Activated CD4-positive, alpha-beta T cell treated with anti-CD3 and anti-CD28 coated beads, Interleukin-2, amount 50 U/mL, for 16 hours (primary cell): ENCODE data around the gene ZAR1.

Source experiments
- DNase-seq: peaks from one replicate; pipeline ENCODE4 v3.0.0-alpha.2; 2020

Gene ZAR1

DNA sequence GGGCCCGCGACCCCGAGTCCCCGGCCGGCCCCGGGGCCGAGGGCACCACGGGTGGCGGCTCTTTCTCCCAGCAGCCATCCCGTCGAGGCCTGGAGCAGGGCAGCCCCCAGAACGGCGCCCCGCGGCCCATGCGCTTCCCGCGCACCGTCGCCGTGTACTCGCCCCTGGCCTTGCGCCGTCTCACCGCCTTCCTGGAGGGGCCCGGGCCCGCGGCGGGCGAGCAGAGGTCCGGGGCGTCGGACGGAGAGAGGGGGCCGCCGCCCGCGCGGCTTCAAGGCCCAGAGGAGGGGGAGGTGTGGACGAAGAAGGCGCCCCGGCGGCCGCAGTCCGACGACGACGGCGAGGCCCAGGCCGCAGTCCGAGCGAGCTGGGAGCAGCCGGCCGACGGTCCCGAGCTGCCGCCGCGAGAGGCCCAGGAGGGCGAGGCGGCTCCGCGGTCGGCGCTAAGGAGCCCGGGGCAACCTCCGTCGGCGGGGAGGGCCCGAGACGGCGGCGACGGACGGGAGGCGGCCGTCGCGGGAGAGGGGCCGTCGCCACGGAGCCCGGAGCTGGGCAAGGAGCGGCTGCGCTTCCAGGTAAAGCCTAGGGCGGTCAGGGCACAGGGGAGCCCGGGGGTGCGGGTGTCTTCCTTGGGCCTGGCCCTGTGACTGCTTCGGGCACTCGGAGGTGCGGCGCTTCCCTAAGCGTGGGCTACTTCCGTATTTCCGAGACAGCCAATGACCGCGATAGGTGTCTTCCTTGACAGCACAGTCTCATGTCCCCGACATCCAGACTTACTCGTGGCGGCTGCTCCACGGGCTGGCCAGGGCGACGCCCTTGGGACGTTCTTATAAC is 845 bp downstream of the ZAR1 start:
- no peak for DNase-seq

DNA sequence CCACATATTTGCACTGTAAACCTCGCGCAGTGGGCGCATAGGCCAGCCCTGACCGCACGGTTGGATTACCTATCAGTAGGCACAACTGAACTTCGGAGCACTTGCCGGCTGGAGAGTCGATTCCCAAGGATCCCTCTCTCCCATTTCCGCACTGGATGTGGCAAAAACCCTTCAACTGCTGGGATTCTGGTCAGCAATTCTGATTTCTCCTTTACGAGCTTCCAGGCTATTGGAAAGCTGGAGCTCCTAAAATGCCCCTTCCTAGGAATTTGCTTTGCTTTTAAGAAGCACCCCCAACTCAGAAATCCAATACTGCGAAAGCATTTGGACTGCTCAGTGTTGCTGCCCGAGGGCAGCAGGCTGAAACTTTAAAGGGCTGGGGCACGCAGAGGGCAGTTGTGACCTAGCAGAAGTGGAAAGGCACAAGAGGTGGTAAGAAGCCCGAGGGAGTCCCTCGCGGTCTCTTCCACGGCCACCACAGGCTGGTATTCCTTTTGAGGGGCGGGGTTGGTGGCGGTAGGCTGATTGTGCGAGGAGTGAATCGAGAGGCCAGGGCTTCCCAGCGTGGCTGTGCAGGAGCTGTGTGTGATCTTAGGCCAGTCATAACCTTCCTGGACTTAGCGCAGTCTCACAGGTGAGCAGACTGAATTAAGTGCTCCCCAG is 1.6 kb downstream of the ZAR1 start:
- DNase-seq, result no peak

DNA sequence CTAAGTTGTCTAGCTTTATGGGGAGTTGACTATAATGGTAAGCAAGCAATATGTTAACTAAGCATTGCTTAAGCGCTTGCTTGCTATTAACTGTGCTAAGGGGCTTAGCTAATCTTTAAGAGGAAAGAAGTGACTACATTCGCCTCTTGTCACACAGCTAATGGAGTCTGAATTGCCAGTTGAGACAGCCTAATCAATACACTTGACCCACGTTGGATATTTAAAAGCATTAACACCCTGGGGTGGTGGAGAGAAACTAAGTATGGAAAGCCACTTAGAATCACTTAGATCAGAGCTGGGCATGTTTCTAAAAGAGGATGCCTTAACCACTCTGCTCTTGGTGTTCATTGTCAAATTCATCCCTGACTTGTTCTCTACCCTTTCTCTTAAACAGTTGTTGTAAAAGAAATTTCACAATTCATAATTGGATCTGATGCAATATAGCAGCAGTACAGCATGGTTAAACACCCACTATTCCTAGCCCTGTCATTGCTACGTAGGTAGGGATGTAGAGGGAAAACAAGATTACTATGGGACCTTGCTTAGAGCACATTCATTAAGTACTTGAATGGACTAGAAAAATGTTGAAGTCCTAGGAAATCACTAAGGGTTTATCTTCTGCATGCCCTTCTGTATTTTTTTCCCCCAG is 3.5 kb downstream of the ZAR1 start:
- DNase-seq, result no peak

DNA sequence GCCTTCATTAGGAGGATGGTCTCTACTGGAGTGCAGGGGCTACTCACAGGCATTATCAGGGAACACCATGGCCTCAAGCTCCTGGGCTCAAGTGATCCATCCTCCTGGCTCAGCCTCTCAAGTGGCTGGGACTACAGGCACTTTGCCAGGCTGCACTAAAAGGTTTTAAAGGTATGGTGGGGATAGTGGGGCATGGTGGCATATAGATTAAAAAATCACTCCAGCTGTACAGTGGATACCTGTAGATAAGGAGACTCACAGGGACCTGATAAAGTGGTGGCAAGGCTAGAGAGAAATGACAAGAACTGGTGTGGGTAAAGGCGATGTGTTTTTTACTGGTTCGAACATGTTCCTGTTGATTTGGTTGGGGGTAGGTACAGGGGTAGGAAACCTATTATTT is 5.9 kb downstream of the ZAR1 start:
- DNase-seq, result no peak

DNA sequence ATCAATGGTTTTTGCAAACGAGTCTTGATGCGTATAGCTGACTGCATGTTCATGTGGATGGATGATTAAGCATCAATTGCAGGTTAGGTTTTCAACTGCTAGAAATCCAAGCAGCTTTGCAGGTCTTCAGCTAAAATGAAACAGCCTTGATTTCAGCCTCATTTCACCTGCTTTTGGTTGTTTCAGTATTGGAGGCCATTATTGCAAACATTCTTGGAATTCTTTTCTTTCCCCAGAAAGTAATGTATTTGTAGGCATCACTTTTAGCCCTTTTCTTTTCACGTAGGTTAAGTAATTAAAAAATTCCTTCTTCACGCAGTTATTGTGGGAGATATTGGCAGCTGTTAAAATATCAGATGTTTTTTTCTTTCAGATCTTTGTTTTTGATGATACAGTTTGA is 8.8 kb downstream of the ZAR1 start:
- DNase-seq, result no peak

DNA sequence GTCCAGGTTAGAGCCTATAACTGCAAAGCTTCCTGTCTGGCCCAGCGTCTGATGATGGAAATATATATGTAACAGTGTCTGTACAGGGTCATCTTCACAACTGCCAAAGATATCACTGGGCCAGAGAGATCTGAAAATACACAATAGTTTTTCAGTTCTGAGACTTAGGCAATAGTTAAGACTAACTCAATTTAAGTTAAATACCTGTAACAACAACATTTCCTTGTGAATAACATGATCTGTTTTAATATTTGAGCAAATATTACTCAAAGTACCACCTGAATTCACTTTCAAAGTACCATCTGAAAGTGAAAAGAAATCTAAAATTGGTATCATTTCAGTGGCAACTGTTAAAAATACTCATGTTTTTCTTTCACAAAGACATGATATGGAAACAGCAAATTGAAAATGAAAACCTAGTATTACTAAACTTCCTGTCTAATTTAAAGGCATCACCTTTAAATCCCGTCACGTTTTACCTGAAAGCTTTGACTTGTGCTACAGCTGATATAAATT is 9.6 kb downstream of the ZAR1 start:
- DNase-seq, result peak; percentile 62

DNA sequence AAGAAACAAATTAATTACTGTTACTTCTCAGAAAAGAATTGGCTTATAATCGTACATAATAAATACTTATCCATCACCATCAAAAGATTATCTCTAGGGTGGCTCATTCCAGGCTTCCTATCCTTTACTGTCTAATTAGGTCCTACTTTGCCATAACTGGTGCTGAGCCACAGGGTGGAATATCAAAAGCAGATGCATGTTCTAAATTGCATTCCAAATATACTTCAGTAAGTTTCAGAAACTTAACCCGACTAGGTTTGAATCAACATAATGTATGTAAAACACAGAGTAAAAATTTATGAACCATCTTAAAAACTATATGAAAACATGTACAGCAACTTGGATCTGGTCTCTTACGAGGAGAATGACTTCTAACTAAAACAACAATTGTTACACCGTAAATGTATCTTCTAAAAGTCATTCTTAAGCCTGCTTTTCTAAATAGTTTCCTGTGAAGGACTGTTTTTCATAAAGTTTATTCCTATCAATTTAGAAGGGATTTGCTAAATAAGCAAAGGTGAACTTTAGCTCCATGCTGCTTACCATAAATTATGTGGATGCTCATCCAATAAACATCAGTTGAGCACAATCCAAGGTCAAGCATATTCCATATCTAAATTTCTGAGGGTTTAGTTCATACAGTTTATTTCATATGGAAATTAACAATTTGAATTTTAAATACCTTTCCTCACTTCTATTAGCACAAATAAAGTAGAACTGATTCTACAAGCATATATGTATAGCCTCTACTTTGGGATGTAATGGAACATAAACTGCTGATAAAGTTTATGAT is 13.4 kb downstream of the ZAR1 start:
- no peak for DNase-seq

DNA sequence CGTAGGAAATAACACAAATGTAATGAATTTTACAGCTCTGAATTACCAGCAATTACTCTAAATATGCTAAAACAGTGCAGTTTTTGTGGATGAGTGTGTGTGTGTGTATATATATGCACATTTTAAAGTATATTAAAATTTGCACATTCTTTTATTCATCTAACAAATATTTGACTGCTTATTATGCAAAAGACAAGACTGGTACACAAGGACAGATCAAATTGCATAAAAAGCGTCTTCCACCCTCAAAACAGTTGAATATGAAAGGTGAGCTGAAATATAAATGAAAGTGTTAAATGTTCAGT is 13.9 kb downstream of the ZAR1 start:
- no peak for DNase-seq

DNA sequence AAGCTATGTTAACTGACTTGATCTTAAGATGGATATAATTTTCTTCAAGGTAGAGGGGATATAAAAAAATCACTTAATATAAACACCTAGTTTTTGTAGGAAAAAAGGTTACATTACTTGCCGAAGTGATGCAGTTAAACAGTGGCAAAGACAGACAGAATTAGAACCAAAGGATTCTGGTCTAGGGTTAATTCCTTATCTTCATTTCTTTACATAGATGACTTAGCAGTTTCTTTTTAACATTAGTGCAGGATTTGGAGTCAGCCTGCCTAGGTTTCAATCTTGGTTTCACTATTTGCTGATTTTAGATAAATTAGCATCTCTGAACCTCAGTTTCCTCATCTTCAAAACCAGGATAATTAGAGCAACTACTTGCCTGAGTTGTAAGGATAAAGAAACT is 14.3 kb downstream of the ZAR1 start:
- DNase-seq, result peak; percentile 17

DNA sequence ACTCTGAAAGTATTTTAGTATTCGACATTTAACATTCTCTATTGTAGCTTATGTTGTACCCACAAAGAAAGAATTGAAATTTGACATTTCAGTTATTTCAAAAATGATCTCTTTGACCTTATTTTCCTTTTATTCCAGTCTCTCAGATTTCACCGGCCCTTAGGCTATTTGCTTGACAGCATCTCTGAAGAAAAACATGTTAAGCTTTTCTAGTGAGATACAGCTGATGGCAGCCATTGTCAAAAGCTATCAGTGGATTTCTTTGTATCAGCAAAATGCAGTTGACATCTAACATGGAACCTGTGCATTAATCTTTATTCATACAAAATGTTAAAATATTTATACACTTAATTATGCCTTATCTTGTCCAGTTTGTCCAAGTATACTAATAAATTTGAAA is 16.7 kb downstream of the ZAR1 start:
- no peak for DNase-seq

DNA sequence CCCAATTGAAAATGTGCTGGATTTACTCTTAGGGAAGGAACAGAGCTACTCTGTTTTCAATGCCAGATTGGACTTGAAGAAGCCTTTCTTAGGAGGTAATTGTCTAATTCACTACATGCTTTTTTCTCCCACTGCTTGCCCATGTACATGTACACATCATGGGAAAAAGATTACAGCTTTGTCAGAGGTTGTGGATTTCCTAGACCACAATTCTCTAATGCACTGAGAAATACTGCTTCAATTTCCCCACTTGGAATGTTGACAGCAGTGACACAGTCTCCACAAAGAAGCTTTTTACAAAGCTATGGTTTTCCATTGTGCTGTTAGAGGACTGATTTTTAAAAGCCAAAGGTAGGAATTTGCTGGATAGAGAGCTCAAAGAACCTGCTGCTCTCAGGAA is 19.5 kb downstream of the ZAR1 start:
- no peak for DNase-seq

DNA sequence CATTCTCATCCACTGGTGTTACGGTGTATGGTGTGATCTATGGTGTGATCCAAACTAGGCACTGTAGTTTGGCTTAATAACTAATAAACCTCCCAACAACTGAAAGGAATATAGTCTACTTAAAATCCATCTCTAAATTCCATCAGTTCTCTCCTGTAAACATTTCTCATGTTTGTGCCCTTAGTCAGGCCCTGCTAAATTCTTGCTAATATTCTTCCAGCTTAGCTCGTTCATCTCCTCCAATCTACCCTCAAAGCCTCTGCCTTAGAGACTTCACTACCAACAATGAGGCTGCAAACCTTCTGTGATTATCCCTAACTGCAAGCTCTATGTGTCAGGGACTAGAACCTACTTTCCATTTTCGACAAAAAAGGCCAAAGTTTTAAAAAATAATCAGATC is 28.1 kb downstream of the ZAR1 start:
- DNase-seq, result no peak

DNA sequence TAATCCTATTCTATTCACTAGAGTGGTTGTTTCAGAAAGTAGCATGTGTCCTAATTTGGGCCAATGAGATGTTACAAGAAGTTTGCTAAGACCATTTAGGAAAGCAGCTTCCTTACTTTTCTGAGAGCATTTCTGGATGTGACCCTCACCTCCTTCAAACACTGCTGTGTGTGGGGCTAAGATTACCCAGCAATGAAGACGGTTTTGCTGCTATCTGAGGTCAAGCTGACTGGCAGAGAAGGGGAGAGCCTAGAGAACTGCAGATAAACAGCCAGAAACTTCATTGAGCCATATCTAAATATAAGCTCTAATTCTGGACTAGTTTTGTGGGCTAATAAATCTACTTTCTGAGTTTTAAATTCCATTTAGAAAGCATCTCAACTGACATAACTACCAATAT is 36.4 kb downstream of the ZAR1 start:
- DNase-seq, result no peak

DNA sequence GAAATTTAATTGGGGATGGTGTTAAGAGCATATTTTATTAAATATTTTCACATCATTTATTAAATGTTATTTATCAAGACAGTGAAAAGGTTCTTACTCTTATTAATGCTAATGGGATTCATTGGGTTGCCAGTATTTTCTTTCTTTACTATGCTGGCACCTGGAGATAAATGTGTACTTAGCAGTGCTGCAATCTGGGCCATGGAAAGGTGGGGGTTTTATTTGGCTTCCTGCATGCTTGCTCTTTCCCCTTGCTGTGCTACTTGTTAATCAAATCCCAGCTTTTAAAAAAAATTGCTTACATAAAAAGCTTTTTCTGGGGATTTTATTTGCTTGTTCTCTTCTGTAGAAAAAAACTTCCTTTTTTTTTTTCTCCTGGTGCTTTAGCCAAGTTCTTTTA is 48.3 kb downstream of the ZAR1 start:
- DNase-seq, result no peak

DNA sequence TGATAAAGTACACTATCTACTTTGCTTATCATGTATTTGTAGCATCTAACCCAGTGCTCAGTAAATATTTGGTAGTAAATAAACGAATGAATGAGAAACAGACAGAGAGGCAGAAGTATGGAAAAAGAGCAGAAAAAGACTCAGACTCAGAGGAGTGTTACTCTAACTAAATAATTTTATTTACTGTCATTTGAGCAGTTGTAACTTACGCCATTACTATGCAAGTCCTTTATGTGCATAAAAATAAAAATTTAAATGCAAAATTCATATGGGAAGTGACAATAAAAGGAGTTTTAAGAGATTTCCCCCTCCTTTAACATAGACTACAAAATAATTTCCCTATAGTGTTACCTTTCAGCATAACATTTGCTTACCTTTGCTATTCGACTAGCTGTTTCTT is 49.5 kb downstream of the ZAR1 start:
- DNase-seq, result no peak

DNA sequence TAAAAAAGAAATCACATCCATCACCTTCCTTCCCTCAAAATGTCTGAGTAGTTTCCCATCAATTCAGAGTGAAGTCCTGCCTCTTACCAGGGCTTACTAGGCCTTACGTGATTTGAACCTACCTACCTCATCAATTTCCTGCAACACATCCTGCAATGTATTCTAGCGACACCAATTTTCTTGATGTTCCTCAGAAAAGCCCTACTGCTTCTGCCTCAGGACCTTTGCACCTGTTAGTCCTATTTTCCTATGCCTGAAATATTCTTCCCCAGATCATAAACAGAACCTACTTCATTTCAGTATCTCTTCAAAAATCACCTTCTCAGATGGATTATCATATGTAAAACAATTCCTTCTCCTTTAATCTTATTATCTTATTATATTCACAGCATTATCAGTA is 52.8 kb downstream of the ZAR1 start:
- DNase-seq, result no peak

DNA sequence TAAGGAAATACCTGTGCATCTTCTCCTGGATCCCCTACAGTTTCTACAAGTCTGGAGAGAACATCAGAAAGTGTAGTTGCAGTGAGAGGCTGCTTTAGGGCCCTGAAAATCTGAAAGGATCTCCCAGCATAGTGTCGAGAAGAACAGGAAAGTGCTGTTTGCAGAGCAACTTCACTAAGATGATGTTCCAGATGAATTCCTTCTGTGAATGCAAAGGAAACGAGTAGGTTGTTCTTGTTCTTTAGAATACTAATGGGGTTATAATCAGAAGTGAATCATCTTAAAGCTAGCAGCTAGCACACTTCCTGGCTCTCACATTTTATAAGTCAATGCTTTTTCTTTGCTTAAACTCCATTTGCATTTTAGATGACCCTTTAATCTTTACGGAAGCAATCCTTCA is 53.7 kb downstream of the ZAR1 start:
- DNase-seq, result no peak
